GM19438 (cell line): ENCODE measurements around the gene NEK2.

Source experiments
- ATAC-seq: cut with Tn5 transposase; IDR thresholded peaks from one replicate; pipeline ENCODE4 v1.9.1; 2021; ENCODE audit warnings: low read depth; ENCODE audit not compliant: unreplicated experiment

The NEK2 gene

DNA sequence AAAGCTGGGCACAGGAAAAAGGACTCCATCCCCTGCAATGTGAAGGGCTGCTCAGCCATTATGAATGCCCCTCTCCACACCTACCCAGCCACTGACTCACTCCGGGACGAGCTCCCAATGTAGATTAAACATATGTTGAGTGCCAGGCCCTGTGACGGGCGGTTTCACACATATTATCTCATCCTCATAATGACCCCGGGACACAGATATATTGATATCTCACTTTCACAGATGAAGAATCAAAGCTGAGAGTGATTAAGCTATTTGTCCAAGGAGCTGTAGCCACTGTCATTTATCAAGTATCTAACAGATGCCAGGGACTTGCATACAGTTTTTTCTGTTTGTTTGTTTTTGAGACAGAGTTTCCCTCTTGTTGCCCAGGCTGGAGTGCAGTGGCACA, 61.5 kb downstream of the NEK2 start:
- no peak for ATAC-seq

DNA sequence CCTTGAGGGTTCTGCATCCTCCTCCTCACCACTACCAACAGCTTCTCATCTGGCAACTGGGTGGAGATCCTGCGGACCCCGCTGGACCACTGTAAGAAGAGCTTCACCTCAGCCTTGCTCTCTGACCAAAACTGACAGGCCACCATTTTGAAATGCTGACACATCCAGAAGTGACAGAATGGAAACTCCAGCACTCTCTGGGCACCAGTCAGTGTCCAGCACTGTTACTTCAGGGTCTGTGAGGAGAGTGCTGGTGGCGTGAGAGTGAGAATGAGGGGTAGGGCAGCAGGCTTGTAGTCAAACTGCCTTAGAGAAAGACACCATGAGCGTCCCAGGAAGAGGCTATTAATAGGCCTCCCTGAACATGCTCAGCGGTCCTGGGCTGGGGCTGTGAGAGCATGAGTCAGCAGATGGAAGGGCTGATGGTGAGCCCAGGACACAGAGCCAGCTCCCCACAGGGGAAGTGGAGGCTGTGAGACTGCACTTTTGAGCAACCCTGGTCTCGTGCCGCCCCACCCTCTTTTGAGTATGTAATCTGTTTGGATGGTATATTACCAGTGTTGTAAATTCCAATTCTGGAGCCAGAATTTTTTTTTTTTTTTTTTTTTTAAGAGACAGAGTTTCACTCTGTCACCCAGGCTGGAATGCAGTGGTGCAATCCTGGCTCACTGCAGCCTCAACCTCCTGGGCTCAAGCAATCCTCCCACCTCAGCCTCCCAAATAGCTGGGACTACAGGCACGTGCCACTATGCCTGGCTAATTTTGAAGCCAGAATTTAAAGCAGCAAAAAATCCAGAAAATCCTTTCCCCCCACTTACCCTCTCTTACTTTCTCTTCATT, 62.1 kb downstream of the NEK2 start:
- ATAC-seq: no peak

DNA sequence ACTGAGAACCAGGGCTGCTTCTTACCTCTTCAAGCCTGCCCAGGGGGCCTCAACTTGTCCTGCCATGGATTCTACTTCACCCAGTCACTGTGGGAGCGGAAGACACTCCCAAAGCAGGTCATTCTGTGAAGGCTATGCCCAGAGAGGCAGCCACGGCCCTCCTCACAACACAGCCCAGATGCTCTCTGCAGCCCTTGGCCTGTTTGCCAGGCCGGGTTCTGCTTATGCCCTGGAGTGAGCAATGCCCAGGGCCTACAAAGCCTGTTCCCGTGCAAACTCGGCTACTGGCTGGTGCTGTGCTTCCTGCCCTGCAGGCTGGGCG, 62.7 kb downstream of the NEK2 start:
- ATAC-seq: no peak
